Fibroblast of lung (primary cell): Measurements from ENCODE around the gene CD300LF. TPM values are rescaled to one million over a fixed set of nuclear protein-coding genes. Genes with fewer than 3 reads are reported as not detected.

Experiments used
- DNase-seq, 2 donors: peaks; one replicate each; pipeline versions ENCODE4 v3.0.0 to v3.0.0-alpha.2; 2010; ENCODE audit warnings: low read depth in 2 of 2
- H2AFZ ChIP-seq: 2 replicates; pipeline ENCODE4 v1.5.1; 2012; ENCODE audit warnings: low read length, control low read depth, inconsistent platforms
- H3K27ac ChIP-seq: 2 replicates; pipeline ENCODE4 v1.5.1; 2011; ENCODE audit warnings: low read length, control low read depth; ENCODE audit not compliant: insufficient read depth
- H3K27me3 ChIP-seq: 2 replicates; pipeline ENCODE4 v1.5.1; 2011; ENCODE audit warnings: mild to moderate bottlenecking, low read length; ENCODE audit not compliant: control insufficient read depth, insufficient read depth
- H3K36me3 ChIP-seq: 2 replicates; pipeline ENCODE4 v1.5.1; 2011; ENCODE audit warnings: low read length; ENCODE audit not compliant: control insufficient read depth, insufficient read depth
- H3K4me1 ChIP-seq: 2 replicates; pipeline ENCODE4 v1.5.1; 2011; ENCODE audit warnings: low read length; ENCODE audit not compliant: control insufficient read depth, insufficient read depth; ENCODE audit errors: extremely low read depth
- H3K4me2 ChIP-seq: 2 replicates; pipeline ENCODE4 v1.5.1; 2011; ENCODE audit warnings: low read length, control low read depth; ENCODE audit not compliant: insufficient read depth; ENCODE audit errors: extremely low read depth
- H3K4me3 ChIP-seq, 4 experiments: fragments of 200-600 bp in 1 of 4; sonication (generic) in 1 of 4; replicated peaks in 1 of 4; 2 replicates each; pipeline ENCODE4 v1.5.1; 2011 to 2016; ENCODE audit warnings: low read length in 4 of 4, low read depth in 3 of 4, mild to moderate bottlenecking in 3 of 4, control low read depth in 2 of 4, inconsistent platforms in 1 of 4, mixed read lengths in 1 of 4; ENCODE audit not compliant: insufficient read depth in 1 of 4; ENCODE audit errors: control extremely low read depth in 1 of 4
- H3K79me2 ChIP-seq: 2 replicates; pipeline ENCODE4 v1.5.1; 2012; ENCODE audit warnings: mild to moderate bottlenecking, low read length, inconsistent platforms; ENCODE audit not compliant: control insufficient read depth, insufficient read depth
- H3K9ac ChIP-seq: 2 replicates; pipeline ENCODE4 v1.5.1; 2011; ENCODE audit warnings: mild to moderate bottlenecking, low read length, control low read depth; ENCODE audit not compliant: insufficient read depth
- H3K9me3 ChIP-seq: 2 replicates; pipeline ENCODE4 v1.5.1; 2012; ENCODE audit warnings: low read depth, low read length; ENCODE audit not compliant: control insufficient read depth, insufficient read depth
- H4K20me1 ChIP-seq: 2 replicates; pipeline ENCODE4 v1.5.1; 2011; ENCODE audit warnings: low read length; ENCODE audit not compliant: control insufficient read depth, insufficient read depth; ENCODE audit errors: extremely low read depth
- CTCF ChIP-seq, 2 donors: IDR thresholded peaks in 1 of 2; conservative IDR thresholded peaks in 1 of 2; 1 replicate in 1 of 2; 2 replicates in 1 of 2; pipeline ENCODE4 v1.5.1; 2011 to 2012; ENCODE audit warnings: low read length in 2 of 2, control low read depth in 1 of 2, inconsistent platforms in 1 of 2, low read depth in 1 of 2, mild to moderate bottlenecking in 1 of 2
- EZH2 ChIP-seq: IDR thresholded peaks from 2 replicates; pipeline ENCODE4 v1.5.1; 2012; ENCODE audit warnings: low read length, control low read depth, mild to moderate bottlenecking; ENCODE audit errors: missing control alignments
- polyA minus RNA-seq: library from RNA; depleted of rRNA, polyadenylated mRNA; stranded (reverse); fragments of >200 nt; gene quantifications from 2 replicates; pipeline ENCODE4 v1.2.3, GENCODE V29; 2011; ENCODE audit warnings: low replicate concordance
- polyA plus RNA-seq, 2 donors: library from polyadenylated mRNA; depleted of rRNA in 1 of 2; stranded (reverse) in 1 of 2; unstranded in 1 of 2; fragments of >200 nt; gene quantifications; 2 replicates each; pipeline ENCODE4 v1.2.1, GENCODE V29; 2011 to 2012; ENCODE audit warnings: missing spikeins in 1 of 2
- total RNA-seq: library from RNA; depleted of rRNA; stranded (reverse); fragments of >200 nt; gene quantifications from 2 replicates; pipeline ENCODE4 v1.2.1, GENCODE V29; 2014

The CD300LF gene
- total RNA-seq = not detected in 2 replicates
- not detected in 2 replicates for polyA plus RNA-seq
- not detected in 2 replicates for polyA plus RNA-seq (2012)
- not detected in 2 replicates for polyA minus RNA-seq

- no peak for DNase-seq
- Histone ChIP-seq H3K27ac (no peak within 1 kb of the TSS), H3K4me2 (no peak within 1 kb of the TSS), H3K27me3 (no peaks in the 10 kb centered on the region), H3K4me3 (no peak within 1 kb of the TSS), H3K9ac (no peak within 1 kb of the TSS), H2AFZ (no peak within 1 kb of the TSS), H4K20me1 (no peaks in the 10 kb centered on the region), H3K9me3 (no peaks in the 10 kb centered on the region), H3K36me3 (no peaks in the 10 kb centered on the region), H3K4me1 (no peaks in the 10 kb centered on the region), H3K79me2 (no peaks in the 10 kb centered on the region)
- TF ChIP-seq CTCF (conservative IDR thresholded peaks at IDR 0.05 in 1 of 2, IDR thresholded peaks at IDR 0.05 in 1 of 2; ENCODE audit: low read depth in 1 of 2, low read length in 2 of 2) (no peak), EZH2 (no peak)
Observed at GRCh38 chr17:74712756-74713155, at the start of gene CD300LF. CD300LF (minus strand) TSS chr17:74712923; CDS start chr17:74712866, 57 bp downstream.

- Histone ChIP-seq H3K4me2 (no peak overlapping the region), H2AFZ (no peak overlapping the region), H3K27me3 (no peaks in the 10 kb centered on the region), H4K20me1 (no peaks in the 10 kb centered on the region), H3K9ac (no peak overlapping the region), H3K9me3 (no peaks in the 10 kb centered on the region), H3K79me2 (no peaks in the 10 kb centered on the region), H3K4me3 (no peak overlapping the region), H3K36me3 (no peaks in the 10 kb centered on the region), H3K4me1 (peaks cover 13% of the 10 kb centered on the region), H3K27ac (no peak overlapping the region)
- TF ChIP-seq CTCF (conservative IDR thresholded peaks at IDR 0.05 in 1 of 2, IDR thresholded peaks at IDR 0.05 in 1 of 2; ENCODE audit: low read depth in 1 of 2, low read length in 2 of 2) (no peak), EZH2 (no peak)
- DNase-seq = no peak
Observed at GRCh38 chr17:74761931-74762330, 49.2 kb upstream of the CD300LF start.

- Histone ChIP-seq H3K4me2 (no peak overlapping the region), H3K36me3 (no peaks in the 10 kb centered on the region), H3K9ac (no peak overlapping the region), H3K79me2 (no peaks in the 10 kb centered on the region), H2AFZ (no peak overlapping the region), H3K27me3 (no peaks in the 10 kb centered on the region), H3K9me3 (no peaks in the 10 kb centered on the region), H3K4me3 (no peak overlapping the region), H3K4me1 (peaks cover 13% of the 10 kb centered on the region), H3K27ac (no peak overlapping the region), H4K20me1 (no peaks in the 10 kb centered on the region)
- DNase-seq = no peak
- TF ChIP-seq CTCF (conservative IDR thresholded peaks at IDR 0.05 in 1 of 2, IDR thresholded peaks at IDR 0.05 in 1 of 2; ENCODE audit: low read depth in 1 of 2, low read length in 2 of 2) (no peak), EZH2 (no peak)
Observed at GRCh38 chr17:74761419-74761818, 48.7 kb upstream of the CD300LF start.
